ENCODE results near the gene CYP27B1. TPM values are rescaled to one million over a fixed set of nuclear protein-coding genes. Genes with fewer than 3 reads are reported as not detected.

Gene CYP27B1
- total RNA-seq, 1 experiment from 2014 or later: 4.7 TPM

DNA sequence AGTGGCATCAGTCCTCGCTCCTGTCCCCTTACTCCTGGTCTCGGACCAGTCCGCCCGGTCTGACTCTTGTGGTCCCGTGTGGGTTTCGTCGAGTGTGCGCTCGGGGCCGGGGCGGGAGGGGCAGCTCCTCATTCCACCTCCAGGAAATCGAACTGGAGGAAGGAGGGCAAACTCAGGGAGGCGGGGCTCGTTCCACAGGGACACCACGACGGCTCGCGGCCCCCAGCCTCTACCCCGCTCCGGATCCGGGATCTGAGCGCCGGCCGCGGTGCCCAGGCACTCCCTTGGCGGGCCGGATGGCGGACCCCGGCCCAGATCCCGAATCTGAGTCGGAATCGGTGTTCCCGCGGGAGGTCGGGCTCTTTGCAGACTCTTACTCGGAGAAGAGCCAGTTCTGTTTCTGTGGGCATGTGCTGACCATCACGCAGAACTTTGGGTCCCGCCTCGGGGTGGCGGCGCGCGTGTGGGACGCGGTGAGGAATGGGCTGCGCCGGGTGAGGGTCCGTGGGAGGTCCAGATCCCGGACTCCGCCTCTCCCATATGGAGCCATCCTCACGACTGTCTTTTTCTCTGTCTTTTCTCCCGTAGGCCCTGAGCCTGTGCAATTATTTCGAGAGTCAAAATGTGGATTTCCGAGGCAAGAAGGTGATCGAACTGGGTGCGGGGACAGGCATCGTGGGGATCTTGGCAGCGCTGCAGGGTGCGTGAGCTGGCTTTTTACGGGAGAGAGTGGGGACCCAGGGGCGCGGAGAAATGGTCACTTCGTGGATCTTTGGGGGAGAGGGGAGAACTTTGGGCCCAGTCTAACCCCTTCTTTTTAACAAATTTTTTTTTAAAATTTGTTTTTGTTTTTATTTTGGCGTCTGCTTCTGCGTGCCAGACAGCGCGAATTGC is 5.8 kb upstream of the CYP27B1 start, which contains the start of gene EEF1AKMT3:
Gene EEF1AKMT3, plus strand, starts transcription at position 186 of the 894 bp plus-strand sequence. Its CDS starts 111 bp downstream, at position 297.
- H3K36me3 ChIP-seq (ENCODE audit: insufficient read depth, low read length, poor library complexity, severe bottlenecking): peaks cover 6% of the 10 kb centered on the region
- TF ChIP-seq, protein P1, sequence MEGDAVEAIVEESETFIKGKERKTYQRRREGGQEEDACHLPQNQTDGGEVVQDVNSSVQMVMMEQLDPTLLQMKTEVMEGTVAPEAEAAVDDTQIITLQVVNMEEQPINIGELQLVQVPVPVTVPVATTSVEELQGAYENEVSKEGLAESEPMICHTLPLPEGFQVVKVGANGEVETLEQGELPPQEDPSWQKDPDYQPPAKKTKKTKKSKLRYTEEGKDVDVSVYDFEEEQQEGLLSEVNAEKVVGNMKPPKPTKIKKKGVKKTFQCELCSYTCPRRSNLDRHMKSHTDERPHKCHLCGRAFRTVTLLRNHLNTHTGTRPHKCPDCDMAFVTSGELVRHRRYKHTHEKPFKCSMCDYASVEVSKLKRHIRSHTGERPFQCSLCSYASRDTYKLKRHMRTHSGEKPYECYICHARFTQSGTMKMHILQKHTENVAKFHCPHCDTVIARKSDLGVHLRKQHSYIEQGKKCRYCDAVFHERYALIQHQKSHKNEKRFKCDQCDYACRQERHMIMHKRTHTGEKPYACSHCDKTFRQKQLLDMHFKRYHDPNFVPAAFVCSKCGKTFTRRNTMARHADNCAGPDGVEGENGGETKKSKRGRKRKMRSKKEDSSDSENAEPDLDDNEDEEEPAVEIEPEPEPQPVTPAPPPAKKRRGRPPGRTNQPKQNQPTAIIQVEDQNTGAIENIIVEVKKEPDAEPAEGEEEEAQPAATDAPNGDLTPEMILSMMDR (conservative IDR thresholded peaks at IDR 0.05; ENCODE audit: low read depth, low read length): no peak
- no peak for TF ChIP-seq EZH2 (IDR thresholded peaks at IDR 0.05; ENCODE audit: borderline replicate concordance, low read depth, low read length, poor library complexity, severe bottlenecking)
- peak within 1 kb of the TSS; percentile 63 for H3K4me3 ChIP-seq (ENCODE audit: low read depth, low read length, poor library complexity, severe bottlenecking)
- no peaks in the 10 kb centered on the region for H3K9me3 ChIP-seq (ENCODE audit: low read depth, low read length, poor library complexity, severe bottlenecking)
- H3K27ac ChIP-seq (ENCODE audit: low read depth, low read length, poor library complexity, severe bottlenecking): peak within 1 kb of the TSS; percentile 95
- peaks cover 6% of the 10 kb centered on the region for H3K4me1 ChIP-seq (ENCODE audit: insufficient read depth, low read length, poor library complexity, severe bottlenecking)
- intact Hi-C loops (cut with micrococcal nuclease; ENCODE audit: unreplicated experiment): no loop called here
- ChIA-PET CTCF (interaction anchor here (0.8 kb wide), 1 partner anchor 10 kb away, joined by 3 read pairs; the partner anchor contains the start of gene TSFM), POLR2A (ENCODE audit: low non-redundant PET) (no interaction called here)
- DNase-seq (ENCODE audit: low spot score): peak; percentile 64
- no peaks in the 10 kb centered on the region for H3K27me3 ChIP-seq (replicated peaks; ENCODE audit: insufficient read depth, low read depth, low read length, poor library complexity)
- TSS peak; percentile 38 for BruUV-seq (replicated peaks)

DNA sequence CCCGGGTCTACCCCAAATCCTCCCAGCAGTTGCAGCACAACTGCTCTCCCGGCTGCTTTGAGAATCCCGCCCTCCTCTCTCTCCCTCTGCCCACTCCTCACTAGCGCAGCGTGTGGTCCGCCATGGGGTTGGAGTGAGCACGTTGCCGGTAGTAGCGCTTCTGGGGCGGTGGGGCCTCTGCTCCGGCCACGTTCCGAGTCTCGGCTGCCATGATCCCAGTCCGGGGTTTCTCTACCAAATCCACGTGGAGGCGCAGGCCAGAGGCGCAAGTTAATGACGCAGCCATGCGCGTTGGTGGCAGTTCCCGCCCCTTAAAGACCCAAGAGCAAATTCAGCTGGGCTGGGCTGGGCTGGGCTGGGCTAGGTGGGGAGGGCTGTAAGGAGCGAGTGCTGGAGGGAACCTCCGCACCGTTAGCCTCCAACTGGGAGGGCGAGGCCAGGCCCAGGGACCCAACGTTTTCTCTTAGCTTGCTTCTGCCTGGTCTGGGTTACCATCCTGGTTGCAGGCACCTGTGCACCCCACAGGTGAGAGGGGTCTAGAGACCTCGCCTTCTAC is 5.1 kb upstream of the CYP27B1 start, which contains the start of gene METTL1:
Gene METTL1, minus strand, starts transcription at position 233 of the 556 bp plus-strand sequence. Its CDS starts 22 bp downstream, at position 211.
- no peaks in the 10 kb centered on the region for H3K27me3 ChIP-seq (replicated peaks; ENCODE audit: insufficient read depth, low read depth, low read length, poor library complexity)
- BruUV-seq (replicated peaks): no TSS peak
- ChIA-PET POLR2A (ENCODE audit: low non-redundant PET) (interaction anchor here (0.6 kb wide), 1 partner anchor 139 kb away, joined by 8 read pairs; the partner anchor contains the start of gene B4GALNT1), CTCF (interaction anchor here (0.6 to 0.8 kb wide), 2 partner anchors 11 to 15 kb away, joined by 3 to 4 read pairs; partner anchors contain the start of gene TSFM)
- H3K9me3 ChIP-seq (ENCODE audit: low read depth, low read length, poor library complexity, severe bottlenecking): no peaks in the 10 kb centered on the region
- peaks cover 13% of the 10 kb centered on the region for H3K4me1 ChIP-seq (ENCODE audit: insufficient read depth, low read length, poor library complexity, severe bottlenecking)
- TF ChIP-seq EZH2 (IDR thresholded peaks at IDR 0.05; ENCODE audit: borderline replicate concordance, low read depth, low read length, poor library complexity, severe bottlenecking): no peak
- TF ChIP-seq, protein P1 (conservative IDR thresholded peaks at IDR 0.05; ENCODE audit: low read depth, low read length): no peak
- peak within 1 kb of the TSS; percentile 63 for H3K4me3 ChIP-seq (ENCODE audit: low read depth, low read length, poor library complexity, severe bottlenecking)
- H3K27ac ChIP-seq (ENCODE audit: low read depth, low read length, poor library complexity, severe bottlenecking): peak within 1 kb of the TSS; percentile 95
- intact Hi-C loops (cut with micrococcal nuclease; ENCODE audit: unreplicated experiment): no loop called here
- peak; percentile 99 for DNase-seq (ENCODE audit: low spot score)
- H3K36me3 ChIP-seq (ENCODE audit: insufficient read depth, low read length, poor library complexity, severe bottlenecking): peaks cover 6% of the 10 kb centered on the region

- peak; percentile 98 for DNase-seq (ENCODE audit: low spot score)
- H3K4me3 ChIP-seq (ENCODE audit: low read depth, low read length, poor library complexity, severe bottlenecking): peak overlapping the region; percentile 63
- TF ChIP-seq EZH2 (IDR thresholded peaks at IDR 0.05; ENCODE audit: borderline replicate concordance, low read depth, low read length, poor library complexity, severe bottlenecking): no peak
- TF ChIP-seq, protein P1 (conservative IDR thresholded peaks at IDR 0.05; ENCODE audit: low read depth, low read length): no peak
- POLR2A ChIA-PET (ENCODE audit: low non-redundant PET): interaction anchor here (0.6 kb wide), 1 partner anchor 138 kb away, joined by 8 read pairs; the partner anchor contains the start of gene B4GALNT1
- peak overlapping the region; percentile 95 for H3K27ac ChIP-seq (ENCODE audit: low read depth, low read length, poor library complexity, severe bottlenecking)
- peaks cover 4% of the 10 kb centered on the region for H3K27me3 ChIP-seq (replicated peaks; ENCODE audit: insufficient read depth, low read depth, low read length, poor library complexity)
- CTCF ChIA-PET: interaction anchor here (0.6 kb wide), 1 partner anchor 14 kb away, joined by 4 read pairs; no protein-coding TSS in a partner anchor
- intact Hi-C loops (cut with micrococcal nuclease; ENCODE audit: unreplicated experiment): no loop called here
- H3K4me1 ChIP-seq (ENCODE audit: insufficient read depth, low read length, poor library complexity, severe bottlenecking): peaks cover 18% of the 10 kb centered on the region
- H3K9me3 ChIP-seq (ENCODE audit: low read depth, low read length, poor library complexity, severe bottlenecking): no peaks in the 10 kb centered on the region
- BruUV-seq (replicated peaks): TSS peak; percentile 75
- H3K36me3 ChIP-seq (ENCODE audit: insufficient read depth, low read length, poor library complexity, severe bottlenecking): peaks cover 6% of the 10 kb centered on the region
These were observed 4.5 kb upstream of the CYP27B1 start for GRCh38 chr12:57771236-57771872.
